Activated CD8-positive, alpha-beta memory T cell treated with anti-CD3 and anti-CD28 coated beads, Interleukin-2, amount 10 ng/mL, durations not matched to agents 7 days and 5 days (primary cell): ENCODE measurements around the gene WDR38. TPM values are rescaled to one million over a fixed set of nuclear protein-coding genes. Genes with fewer than 3 reads are reported as not detected.
A peak's percentile ranks its signal among the peaks of the same experiment; 100 is the strongest.

Source experiments
- ATAC-seq: fragments of 150-1000 bp; cut with Tn5 transposase; one replicate; pipeline ENCODE4 v1.10.0; 2021; ENCODE audit warnings: moderate library complexity
- CTCF ChIA-PET: fragments of 350-600 bp; sonication (Branson Sonifier 250); formaldehyde crosslinking; loops from one replicate; lab custom pipeline; 2021; ENCODE audit warnings: antibody characterized with exemption; lab: Charles Lee
- DNase-seq: peaks from one replicate; pipeline ENCODE4 v3.0.0-alpha.2; 2020
- H3K27ac Mint-ChIP-seq: one replicate; pipeline ENCODE4 v1.8.0; 2021; ENCODE audit warnings: mild to moderate bottlenecking, mixed read lengths
- H3K27me3 Mint-ChIP-seq: one replicate; pipeline ENCODE4 v1.8.0; 2021; ENCODE audit warnings: mixed read lengths
- H3K36me3 Mint-ChIP-seq: one replicate; pipeline ENCODE4 v1.8.0; 2021; ENCODE audit warnings: mild to moderate bottlenecking, mixed read lengths
- H3K4me1 Mint-ChIP-seq: one replicate; pipeline ENCODE4 v1.8.0; 2021; ENCODE audit warnings: mixed read lengths
- H3K4me3 Mint-ChIP-seq: one replicate; pipeline ENCODE4 v1.8.0; 2021; ENCODE audit warnings: mild to moderate bottlenecking, moderate library complexity, mixed read lengths
- H3K9me3 Mint-ChIP-seq: one replicate; pipeline ENCODE4 v1.8.0; 2022; ENCODE audit warnings: low read depth, mixed read lengths
- total RNA-seq, 2 experiments: library from RNA; stranded (reverse); gene quantifications; one replicate each; pipeline ENCODE4 v1.2.3, GENCODE V29; 2021

Gene WDR38
- total RNA-seq, 2 experiments from 2014 or later, result not detected

GRCh38 chr9:124855944-124856765, 2.9 kb downstream of the WDR38 start:
- CTCF ChIA-PET, result interaction anchor here (0.6 to 17.9 kb wide), 4 partner anchors 37 to 288 kb away, joined by 3 to 380 read pairs (median 4); partner anchors contain the start of genes NR6A1 and OLFML2A
- no peak overlapping the region for H3K4me3 Mint-ChIP-seq
- H3K4me1 Mint-ChIP-seq, result peaks cover 43% of the 10 kb centered on the region
- no peak overlapping the region for H3K27ac Mint-ChIP-seq
- H3K9me3 Mint-ChIP-seq, result no peaks in the 10 kb centered on the region
- DNase-seq, result no peak
- H3K27me3 Mint-ChIP-seq, result peaks cover 3% of the 10 kb centered on the region
- ATAC-seq, result no peak
- peaks cover 39% of the 10 kb centered on the region for H3K36me3 Mint-ChIP-seq

- H3K4me1 Mint-ChIP-seq, result peaks cover 41% of the 10 kb centered on the region
- no peak overlapping the region for H3K27ac Mint-ChIP-seq
- DNase-seq (no peak), ATAC-seq (no peak)
- peaks cover 42% of the 10 kb centered on the region for H3K36me3 Mint-ChIP-seq
- no peaks in the 10 kb centered on the region for H3K27me3 Mint-ChIP-seq
- CTCF ChIA-PET, result interaction anchor here (17.9 kb wide), 1 partner anchor 83 kb away, joined by 380 read pairs; the partner anchor contains the start of genes NR6A1 and OLFML2A
- no peak overlapping the region for H3K4me3 Mint-ChIP-seq
- no peaks in the 10 kb centered on the region for H3K9me3 Mint-ChIP-seq
Observed at GRCh38 chr9:124857533-124858162, 4.4 kb downstream of the WDR38 start.

- ATAC-seq, result no peak
- Mint-ChIP-seq H3K27me3 (no peaks in the 10 kb centered on the region), H3K9me3 (no peaks in the 10 kb centered on the region), H3K4me3 (no peak overlapping the region), H3K4me1 (peaks cover 40% of the 10 kb centered on the region), H3K36me3 (peaks cover 42% of the 10 kb centered on the region), H3K27ac (no peak overlapping the region)
- DNase-seq, result no peak
- CTCF ChIA-PET, result interaction anchor here (17.9 kb wide), 1 partner anchor 84 kb away, joined by 380 read pairs; the partner anchor contains the start of genes NR6A1 and OLFML2A
Observed at GRCh38 chr9:124858330-124859046, 5.2 kb downstream of the WDR38 start.

- ATAC-seq (no peak), DNase-seq (no peak)
- CTCF ChIA-PET, result interaction anchor here (1.4 to 3.3 kb wide), 6 partner anchors 7 to 89 kb away, joined by 3 to 32 read pairs (median 13); partner anchors contain the start of genes NR6A1, OLFML2A and WDR38
- Mint-ChIP-seq H3K4me3 (peak overlapping the region; percentile 81), H3K27me3 (no peaks in the 10 kb centered on the region), H3K4me1 (peaks cover 41% of the 10 kb centered on the region), H3K9me3 (no peaks in the 10 kb centered on the region), H3K27ac (peak overlapping the region; percentile 85), H3K36me3 (peaks cover 42% of the 10 kb centered on the region)
Observed at GRCh38 chr9:124859803-124860581, 6.7 kb downstream of the WDR38 start.

- DNase-seq (no peak), ATAC-seq (no peak)
- Mint-ChIP-seq H3K9me3 (no peaks in the 10 kb centered on the region), H3K27me3 (no peaks in the 10 kb centered on the region), H3K27ac (peak overlapping the region; percentile 85), H3K4me3 (peak overlapping the region; percentile 81), H3K4me1 (peaks cover 41% of the 10 kb centered on the region), H3K36me3 (peaks cover 42% of the 10 kb centered on the region)
- CTCF ChIA-PET, result interaction anchor here (0.6 to 3.3 kb wide), 8 partner anchors 8 to 281 kb away, joined by 3 to 32 read pairs (median 8); partner anchors contain the start of genes NR6A1, OLFML2A and WDR38
Observed at GRCh38 chr9:124860582-124861341, 7.5 kb downstream of the WDR38 start.

- H3K4me3 Mint-ChIP-seq, result peak within 1 kb of the TSS; percentile 81
- H3K36me3 Mint-ChIP-seq, result peaks cover 42% of the 10 kb centered on the region
- H3K9me3 Mint-ChIP-seq, result no peaks in the 10 kb centered on the region
- peak within 1 kb of the TSS; percentile 91 for H3K27ac Mint-ChIP-seq
- CTCF ChIA-PET, result interaction anchor here (0.6 to 3.3 kb wide), 13 partner anchors 9 to 375 kb away, joined by 3 to 32 read pairs (median 6); partner anchors contain the start of genes GOLGA1, NR6A1, OLFML2A and WDR38
- H3K4me1 Mint-ChIP-seq, result peaks cover 41% of the 10 kb centered on the region
- DNase-seq, result peak; percentile 97
- peak; percentile 97 for ATAC-seq
- H3K27me3 Mint-ChIP-seq, result no peaks in the 10 kb centered on the region
Observed at GRCh38 chr9:124861342-124862229, 8.3 kb downstream of the WDR38 start, which contains the start of the genes ARPC5L and RPL35. TSS of gene ARPC5L (plus strand) at chr9:124862130. CDS start at chr9:124869291, 7,161 bp downstream. TSS of gene RPL35 (minus strand) at chr9:124861957. CDS start at chr9:124861912, 45 bp downstream.

- no peaks in the 10 kb centered on the region for H3K27me3 Mint-ChIP-seq
- H3K9me3 Mint-ChIP-seq, result no peaks in the 10 kb centered on the region
- ATAC-seq (no peak), DNase-seq (no peak)
- H3K36me3 Mint-ChIP-seq, result peaks cover 29% of the 10 kb centered on the region
- H3K4me3 Mint-ChIP-seq, result peak overlapping the region; percentile 45
- CTCF ChIA-PET, result interaction anchor here (1.1 to 3.0 kb wide), 4 partner anchors 11 to 91 kb away, joined by 3 to 31 read pairs (median 8); partner anchors contain the start of genes GOLGA1 and WDR38
- peak overlapping the region; percentile 24 for H3K27ac Mint-ChIP-seq
- H3K4me1 Mint-ChIP-seq, result peaks cover 42% of the 10 kb centered on the region
Observed at GRCh38 chr9:124863371-124863871, 10.2 kb downstream of the WDR38 start.

- Mint-ChIP-seq H3K27ac (peak overlapping the region; percentile 99), H3K4me1 (peaks cover 48% of the 10 kb centered on the region), H3K9me3 (no peaks in the 10 kb centered on the region), H3K4me3 (peak overlapping the region; percentile 92), H3K27me3 (no peaks in the 10 kb centered on the region), H3K36me3 (peaks cover 35% of the 10 kb centered on the region)
- CTCF ChIA-PET, result interaction anchor here (1.1 to 3.7 kb wide), 3 partner anchors 8 to 94 kb away, joined by 4 to 22 read pairs (median 17); partner anchors contain the start of genes ARPC5L, RPL35 and WDR38
- ATAC-seq (peak; percentile 78), DNase-seq (peak; percentile 93)
Observed at GRCh38 chr9:124868511-124869465, 15.5 kb downstream of the WDR38 start.

GRCh38 chr9:124869466-124869985, 16.3 kb downstream of the WDR38 start:
- Mint-ChIP-seq H3K4me1 (peaks cover 51% of the 10 kb centered on the region), H3K27me3 (no peaks in the 10 kb centered on the region), H3K9me3 (no peaks in the 10 kb centered on the region), H3K36me3 (peaks cover 38% of the 10 kb centered on the region), H3K27ac (peak overlapping the region; percentile 99), H3K4me3 (peak overlapping the region; percentile 92)
- peak; percentile 13 for ATAC-seq
- CTCF ChIA-PET, result interaction anchor here (1.1 to 3.7 kb wide), 4 partner anchors 8 to 98 kb away, joined by 4 to 22 read pairs (median 10); partner anchors contain the start of genes ARPC5L, RPL35 and WDR38
- peak; percentile 68 for DNase-seq
